HG02973 (cell line): ENCODE results near the gene FADS2.

Experiments
- ATAC-seq: cut with Tn5 transposase; IDR thresholded peaks from one replicate; pipeline ENCODE4 v1.9.1; 2021; ENCODE audit warnings: moderate library complexity; ENCODE audit not compliant: unreplicated experiment

FADS2 gene

DNA sequence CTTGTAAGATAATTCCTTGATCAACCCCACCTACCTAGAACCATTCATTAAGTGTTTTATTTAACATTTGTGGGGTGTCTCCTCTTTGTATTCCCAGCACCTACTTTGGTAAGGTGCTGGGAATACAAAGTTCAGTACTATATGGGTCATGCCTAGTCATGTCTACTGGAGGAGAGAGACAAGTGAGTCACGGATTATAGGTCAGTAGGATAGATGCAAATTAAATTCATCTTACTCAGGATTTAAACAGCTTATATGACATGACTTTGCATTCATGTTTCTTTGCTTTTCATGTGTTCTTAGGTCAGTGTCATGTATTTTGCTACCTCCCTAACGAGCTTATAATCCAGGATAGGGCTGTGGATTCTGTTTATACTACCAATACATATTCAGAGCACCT lies 7.9 kb upstream of the FADS2 start:
- no peak for ATAC-seq

DNA sequence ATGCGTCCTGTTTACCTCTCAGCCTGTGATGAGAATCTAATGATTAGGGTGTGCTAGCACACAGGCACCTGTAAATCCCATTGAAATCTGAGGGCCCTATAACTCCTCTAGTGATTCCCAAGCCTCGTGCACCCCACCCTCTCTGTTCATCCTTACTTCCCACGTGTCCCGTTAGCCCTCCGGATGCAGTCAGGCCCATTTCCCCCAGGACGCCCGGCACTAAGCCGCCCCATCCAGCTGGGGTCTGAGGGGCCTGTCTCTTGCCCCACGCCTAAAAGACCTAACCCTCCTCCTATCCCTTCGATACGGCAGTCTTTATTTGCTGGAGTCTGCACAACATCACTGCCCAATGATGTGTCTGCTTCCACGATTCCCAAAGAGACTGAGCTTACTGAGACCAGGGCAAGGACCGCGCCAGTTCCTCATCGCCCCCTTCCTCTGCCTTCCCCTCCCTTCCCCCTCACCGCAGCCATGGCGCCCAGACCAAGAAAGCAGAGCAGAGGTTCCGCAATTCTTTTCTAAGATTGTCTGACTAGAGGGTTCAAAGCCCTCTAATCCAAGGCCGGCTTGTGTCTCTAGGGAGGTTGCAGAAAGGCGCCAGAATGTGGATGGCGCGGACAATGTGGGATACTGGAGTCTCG lies 1.1 kb upstream of the FADS2 start:
- peak; percentile 5 for ATAC-seq

DNA sequence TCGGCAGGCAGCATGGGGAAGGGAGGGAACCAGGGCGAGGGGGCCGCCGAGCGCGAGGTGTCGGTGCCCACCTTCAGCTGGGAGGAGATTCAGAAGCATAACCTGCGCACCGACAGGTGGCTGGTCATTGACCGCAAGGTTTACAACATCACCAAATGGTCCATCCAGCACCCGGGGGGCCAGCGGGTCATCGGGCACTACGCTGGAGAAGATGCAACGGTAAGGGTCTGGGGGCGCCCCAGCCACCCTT lies 204 bp downstream of the FADS2 start:
- ATAC-seq, result no peak

DNA sequence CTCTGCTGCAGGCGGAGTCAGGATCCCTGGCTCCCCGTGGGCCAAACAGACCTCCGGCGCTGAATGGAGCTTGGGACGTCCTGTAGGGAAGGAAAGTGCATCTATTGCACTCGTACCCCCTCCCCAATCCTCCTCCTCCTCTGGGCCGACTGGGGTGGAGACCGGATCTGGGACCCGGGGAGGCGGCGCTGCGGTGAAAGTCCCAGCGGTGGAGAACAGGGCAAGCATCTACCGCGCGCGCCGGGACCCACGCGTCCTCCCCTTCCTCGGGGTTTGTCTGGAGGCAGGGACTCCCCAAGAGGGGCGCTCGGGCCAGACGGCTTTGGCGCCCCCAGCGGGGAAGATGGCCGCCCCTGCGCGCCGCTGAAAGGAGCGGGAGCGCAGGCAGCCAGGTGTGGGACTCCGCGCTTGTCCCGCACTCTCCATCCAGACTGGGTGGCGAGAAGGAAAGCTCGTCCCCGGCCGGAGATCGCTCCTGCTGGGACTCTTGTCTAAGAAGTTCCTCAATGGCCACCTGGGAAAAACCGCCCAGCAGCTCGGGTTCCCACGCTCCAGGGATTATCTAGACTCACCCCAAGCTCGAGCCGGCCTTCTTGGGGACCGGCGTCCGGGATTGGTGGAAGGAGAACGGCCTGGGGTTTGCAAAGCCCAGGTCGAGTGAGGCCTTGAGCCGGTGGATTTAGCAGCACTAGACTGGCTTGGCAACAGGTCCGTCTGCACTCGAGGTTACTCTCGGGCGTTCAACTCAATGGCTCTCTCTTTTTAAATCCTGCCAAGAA lies 718 bp downstream of the FADS2 start:
- peak; percentile 24 for ATAC-seq

DNA sequence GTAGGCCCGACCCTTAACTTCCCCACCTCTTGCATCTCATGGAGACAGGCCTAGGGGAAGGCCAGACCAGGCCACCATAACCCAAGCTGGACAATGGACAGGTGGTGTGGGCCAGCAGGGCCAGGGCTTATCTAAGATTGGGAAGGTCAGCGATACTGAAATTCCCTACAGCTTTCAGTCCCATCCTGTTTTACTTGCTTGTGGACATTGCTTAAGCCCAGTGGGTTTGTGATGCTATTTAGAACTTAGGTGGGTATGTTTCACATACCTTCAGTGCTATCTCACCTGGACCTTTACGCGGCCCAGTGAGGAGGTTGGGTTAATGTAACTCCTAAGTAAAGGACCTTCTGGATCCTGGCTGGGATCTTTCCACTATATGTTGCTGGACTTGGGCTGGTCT lies 1.7 kb downstream of the FADS2 start:
- no peak for ATAC-seq

DNA sequence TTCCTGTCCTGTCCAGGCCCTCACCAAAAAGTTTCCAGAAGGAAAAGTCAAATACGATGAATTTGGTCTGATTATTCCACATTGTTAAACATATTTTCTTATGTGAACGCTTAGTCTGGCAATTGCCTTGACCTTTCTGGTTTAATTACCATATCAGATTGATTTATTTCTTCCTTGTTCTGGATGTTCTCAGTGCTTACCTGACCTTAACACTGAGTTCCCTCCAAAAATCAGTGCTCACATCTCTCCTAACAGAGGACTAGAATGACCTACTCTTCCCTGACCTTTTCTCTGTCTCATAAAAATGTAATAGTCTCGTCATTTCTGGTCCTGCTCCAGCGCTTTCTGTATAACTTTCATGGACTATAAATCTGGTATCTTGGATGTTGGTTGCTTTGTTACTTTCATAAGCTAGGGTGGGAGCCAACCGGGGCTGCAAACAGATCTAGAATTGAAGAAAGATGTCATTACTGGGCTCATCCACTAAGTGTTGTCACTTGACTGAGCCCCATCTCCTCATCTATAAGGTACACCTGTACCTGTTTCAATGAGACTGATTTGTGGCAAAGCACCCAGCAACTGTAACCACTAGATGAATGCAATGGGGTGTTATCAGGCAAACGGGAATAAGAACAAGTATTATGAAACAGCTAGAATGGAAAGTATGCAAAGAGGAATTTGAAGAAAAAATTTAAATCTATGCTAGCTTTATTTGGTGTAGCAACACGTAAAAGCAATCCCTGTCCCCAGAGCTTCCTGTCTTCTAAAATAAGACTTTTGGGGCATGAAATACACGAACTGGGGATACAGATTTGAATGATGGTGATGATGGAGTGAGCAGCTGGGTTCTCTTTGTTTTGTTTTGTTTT lies 2.4 kb downstream of the FADS2 start:
- no peak for ATAC-seq

DNA sequence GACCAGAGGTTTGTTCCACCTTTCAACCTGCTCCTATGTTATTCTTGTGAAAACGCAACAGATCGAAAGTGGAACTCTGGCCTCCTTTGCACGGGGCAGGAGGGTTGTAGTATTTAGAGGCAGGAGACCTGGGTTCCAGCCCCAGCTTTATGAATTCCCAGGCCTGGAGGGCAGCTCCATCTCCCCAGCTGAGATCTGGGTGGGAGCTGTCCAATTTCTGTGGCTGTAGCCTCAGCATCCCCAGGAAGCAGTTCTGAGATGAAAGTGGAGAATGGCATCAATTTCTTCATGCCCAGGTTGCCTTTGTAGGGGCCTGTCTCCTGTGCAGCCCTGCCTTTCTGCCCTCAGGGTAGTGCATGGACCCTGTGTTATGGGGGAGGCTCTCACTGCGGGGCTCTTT lies 4.1 kb downstream of the FADS2 start:
- ATAC-seq, result no peak

DNA sequence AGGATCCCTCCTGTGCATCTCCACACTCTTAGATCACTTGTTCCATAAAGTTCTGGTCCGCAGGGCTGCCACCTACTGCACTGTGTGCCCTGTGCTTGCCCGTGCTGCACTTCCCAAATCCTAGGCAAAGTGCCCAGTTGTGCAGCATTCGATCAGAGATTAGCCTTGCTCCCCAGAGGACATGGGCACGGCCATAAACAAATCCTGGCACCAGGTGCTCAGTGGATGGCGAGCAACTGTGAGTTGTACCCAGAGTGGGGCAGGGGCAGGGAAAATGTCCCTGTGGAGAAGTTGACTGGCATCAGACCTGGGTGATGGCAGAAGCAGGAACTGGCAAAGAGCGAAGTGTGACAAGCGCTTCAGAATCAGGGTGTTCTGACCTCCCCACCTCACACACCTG lies 4.7 kb downstream of the FADS2 start:
- no peak for ATAC-seq

DNA sequence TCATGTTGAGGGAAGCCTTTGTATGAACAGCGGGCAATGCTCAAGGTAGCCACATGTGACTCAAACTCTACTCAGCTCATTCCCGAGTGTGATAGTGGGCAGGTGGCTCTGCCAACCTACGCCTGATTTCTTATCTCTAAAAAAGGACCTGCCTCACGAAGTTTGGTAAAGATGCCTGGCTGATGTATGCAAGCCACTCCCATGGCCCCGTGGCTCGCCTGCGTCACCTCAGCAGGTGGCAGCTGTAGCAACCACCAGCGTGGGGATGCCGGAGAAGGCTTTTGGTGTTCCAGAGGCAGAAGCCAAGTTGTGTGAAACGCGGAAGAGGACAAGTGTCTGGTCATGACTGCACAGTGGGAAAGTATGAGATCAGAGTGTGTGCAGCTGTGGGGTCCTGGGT lies 5.4 kb downstream of the FADS2 start:
- ATAC-seq, result no peak

DNA sequence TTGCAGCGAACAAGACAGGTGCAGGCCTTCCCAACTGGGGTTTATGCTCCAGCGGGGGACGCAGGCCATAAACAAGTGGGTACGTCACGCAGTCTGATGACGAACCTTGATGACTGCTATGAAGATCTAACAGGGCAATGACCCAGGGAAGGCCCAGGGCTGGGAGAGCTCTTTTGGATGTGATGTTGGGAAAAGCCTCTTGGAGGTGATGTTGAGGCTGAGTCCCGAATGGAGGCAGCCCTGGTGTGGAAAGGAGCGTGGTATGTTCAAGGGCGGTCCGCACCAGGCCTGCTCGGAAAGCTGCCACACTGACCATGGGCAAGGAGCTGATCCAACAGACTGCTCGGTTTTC lies 5.8 kb downstream of the FADS2 start:
- ATAC-seq, result no peak

DNA sequence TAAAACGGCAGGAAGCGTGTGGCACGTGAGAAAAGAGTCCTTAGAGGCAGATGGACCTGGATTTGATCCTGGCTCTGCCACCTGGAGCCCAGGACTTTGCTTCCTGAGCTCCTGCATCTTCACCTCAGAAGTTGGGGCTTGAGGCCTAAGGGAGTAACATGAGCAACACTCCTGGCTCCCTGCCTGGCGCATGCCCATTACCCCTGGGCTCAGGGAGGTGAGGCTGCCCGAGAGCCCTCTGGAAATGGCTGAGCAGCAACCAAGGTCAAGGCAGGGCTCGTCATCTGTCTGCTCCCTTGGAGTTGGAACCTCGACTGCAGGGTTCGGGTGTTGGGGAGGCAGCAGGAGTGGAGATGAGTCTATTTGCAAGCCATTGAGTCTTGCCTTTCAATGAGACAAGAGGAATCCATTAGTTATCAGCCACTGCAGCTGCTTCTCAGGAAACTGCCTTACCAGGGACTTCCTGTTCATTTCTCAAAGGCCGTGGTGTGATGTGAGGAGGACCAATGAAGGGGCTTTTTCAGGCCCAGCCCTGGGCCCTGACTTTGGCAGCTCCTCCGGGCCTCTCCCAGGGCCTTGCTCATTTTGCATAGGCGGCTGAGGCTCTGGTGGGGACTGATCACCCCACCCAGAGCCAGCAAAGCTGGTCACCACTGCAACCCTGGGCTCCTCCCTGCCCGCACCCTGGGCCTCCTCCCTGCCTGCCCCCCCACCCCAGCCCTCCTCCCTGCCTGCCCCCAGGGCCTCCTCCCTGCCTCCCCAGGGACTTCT lies 6.4 kb downstream of the FADS2 start:
- peak; percentile 71 for ATAC-seq

DNA sequence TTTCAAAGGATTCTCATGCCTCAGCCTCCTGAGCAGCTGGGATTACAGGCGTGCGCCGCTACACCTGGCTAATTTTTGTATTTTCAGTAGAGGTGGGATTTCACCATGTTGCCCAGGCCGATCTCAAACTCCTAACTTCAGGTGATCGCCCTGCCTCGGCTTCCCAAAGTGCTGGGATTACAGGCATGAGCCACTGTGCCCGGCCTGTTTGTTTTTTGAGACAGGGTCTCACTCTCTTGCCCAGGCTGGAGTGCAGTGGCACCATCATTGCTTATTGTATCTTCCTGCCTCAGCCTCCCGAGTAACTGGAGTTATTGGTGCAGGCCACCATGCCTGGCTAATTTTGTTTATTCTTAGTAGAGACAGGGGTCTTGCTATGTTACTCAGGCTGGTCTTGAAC lies 8.1 kb downstream of the FADS2 start:
- ATAC-seq, result no peak

DNA sequence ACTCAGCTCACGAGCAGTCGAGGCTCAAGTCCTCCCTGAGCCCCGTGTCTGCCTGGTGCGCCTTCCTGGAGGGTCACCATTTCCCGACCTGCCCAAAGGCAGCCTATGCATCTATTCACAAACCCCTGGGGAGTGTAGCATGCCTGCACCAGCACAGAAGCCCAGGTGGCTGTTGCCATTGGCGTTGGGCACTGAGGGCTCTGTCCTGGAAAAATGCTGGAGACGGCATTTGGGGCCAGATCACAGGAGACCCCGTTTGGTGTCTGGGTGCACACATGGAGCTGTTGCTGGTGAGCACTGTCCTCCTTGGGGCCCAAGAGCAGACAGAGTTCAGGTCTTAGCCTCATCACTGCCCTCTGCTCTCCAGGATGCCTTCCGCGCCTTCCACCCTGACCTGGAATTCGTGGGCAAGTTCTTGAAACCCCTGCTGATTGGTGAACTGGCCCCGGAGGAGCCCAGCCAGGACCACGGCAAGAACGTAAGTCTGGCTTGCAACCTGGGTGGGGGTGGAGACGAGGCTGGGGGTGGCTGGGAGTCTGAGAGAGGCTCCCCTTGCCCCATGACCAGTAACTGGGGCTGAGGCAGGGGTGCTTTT lies 9.4 kb downstream of the FADS2 start:
- ATAC-seq, result no peak

DNA sequence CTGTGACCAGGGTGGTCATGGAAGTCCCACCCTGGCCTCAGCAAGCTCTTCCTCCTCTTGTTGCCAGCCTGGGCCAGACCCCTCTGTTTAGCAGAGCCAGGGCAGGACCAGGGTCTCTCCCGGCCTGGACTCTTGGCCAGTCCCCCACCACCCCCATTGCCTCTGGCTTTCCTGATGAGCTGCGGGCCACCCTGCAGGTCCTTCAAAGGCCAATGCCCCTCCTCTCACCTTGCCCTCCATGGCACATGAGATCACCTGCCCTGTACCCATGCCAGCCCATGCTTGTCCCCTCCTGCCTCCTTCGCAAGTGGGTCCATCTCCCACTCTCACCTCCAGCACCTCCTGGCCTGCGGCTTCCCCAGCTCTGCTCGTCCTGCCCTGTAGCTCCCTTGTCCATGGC lies 10.4 kb downstream of the FADS2 start:
- ATAC-seq, result no peak

DNA sequence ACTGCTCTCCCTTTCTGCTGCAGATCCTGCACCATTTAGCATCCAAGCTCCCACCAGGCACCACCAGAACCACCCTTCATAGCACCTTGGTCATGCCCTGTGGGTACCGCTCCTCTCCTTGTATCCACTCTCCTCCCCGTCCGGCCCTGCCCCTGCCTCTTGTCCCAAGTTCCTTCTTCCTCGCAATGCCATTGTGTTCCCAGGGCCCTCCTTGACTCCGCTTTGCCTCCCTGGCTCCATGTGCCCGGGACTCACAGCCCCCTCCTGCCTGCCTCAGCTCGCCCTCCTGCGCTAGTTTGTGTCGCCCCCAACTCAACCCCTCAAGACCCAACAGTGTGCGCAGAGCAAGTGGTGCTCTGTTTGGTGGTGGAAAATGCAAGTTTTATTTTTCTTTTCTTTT lies 10.8 kb downstream of the FADS2 start:
- ATAC-seq, result no peak

DNA sequence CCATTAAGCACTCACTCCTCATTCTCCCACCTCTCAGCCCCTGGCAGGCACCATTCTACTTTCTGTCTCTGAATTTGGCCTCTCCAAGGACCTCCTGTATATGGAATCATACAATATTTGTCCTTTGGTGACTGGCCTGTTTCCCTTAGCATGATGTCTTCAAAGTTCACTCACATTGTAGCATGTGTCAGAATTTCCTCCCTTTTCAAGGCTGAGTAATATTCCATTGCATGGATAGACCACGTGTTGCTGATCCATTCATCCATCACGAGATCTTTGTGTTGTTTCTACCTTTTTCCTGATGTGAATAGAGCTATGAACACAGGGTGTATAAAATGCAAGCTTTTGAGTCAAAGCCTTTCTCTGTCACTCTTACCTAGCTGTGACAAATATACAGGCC lies 11.6 kb downstream of the FADS2 start:
- ATAC-seq, result no peak

DNA sequence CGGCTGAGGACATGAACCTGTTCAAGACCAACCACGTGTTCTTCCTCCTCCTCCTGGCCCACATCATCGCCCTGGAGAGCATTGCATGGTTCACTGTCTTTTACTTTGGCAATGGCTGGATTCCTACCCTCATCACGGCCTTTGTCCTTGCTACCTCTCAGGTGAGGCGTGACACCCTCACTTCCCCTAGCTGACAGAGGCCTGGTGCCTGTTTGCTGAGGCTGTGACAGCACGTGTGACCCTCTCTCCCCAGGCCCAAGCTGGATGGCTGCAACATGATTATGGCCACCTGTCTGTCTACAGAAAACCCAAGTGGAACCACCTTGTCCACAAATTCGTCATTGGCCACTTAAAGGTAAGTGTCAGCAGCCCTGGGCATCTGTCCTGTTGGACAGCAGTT lies 12.3 kb downstream of the FADS2 start:
- no peak for ATAC-seq

DNA sequence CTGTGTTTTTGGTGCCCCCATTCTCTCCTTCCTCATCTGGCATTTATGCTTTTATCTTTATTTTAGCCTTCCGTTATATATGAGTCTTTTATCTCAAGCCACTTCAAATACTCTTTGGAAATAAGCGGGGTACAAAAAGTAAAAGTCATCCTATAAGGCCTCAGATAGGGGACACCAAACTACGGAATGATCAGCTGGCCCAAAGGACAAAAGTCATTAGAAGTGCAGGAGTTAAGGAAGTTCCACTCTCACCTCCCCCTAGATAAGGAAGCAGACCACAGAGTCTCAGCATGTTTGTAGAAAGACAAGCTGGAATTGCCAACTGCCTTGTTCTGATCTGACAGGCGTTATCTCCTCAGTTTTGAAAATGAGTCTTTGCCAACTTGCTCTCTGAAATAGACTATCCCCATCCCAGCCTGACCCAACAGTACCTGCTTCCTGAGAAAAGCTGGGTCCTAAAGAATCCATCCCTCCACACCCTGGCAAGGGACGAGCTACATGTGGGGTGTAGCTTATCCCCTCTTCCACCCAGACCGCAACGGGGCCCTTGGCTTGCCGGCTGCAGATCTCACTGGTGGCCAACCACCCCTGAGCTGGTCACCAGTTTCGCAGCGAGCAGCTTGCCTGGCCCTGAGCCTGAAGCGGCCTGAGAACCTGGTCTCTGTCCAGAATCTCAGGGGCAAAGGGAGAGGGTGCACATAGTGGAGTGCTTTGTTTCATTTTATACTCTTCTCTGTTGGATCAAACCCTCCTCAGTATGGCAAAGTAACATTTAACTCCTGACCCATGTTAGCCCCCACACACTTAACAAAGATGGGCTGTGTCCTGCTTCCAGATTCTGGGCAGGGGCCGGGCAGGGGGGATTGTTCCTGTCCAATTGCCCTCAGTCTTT lies 13.8 kb downstream of the FADS2 start:
- no peak for ATAC-seq

DNA sequence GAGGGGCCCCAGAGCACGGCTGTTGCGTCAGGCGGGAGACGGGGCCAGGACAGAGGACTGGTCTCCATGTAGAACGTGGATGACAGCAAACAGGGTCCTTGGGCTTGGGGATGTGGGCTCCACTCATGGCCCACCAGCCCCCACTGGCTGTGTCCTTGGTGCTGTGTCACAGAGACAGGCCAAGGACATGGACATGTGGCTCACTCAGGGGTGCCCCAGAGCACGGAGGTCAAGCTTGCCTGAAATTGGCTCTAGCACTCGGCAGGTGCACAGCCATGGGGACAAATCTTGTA lies 14.4 kb downstream of the FADS2 start:
- no peak for ATAC-seq

DNA sequence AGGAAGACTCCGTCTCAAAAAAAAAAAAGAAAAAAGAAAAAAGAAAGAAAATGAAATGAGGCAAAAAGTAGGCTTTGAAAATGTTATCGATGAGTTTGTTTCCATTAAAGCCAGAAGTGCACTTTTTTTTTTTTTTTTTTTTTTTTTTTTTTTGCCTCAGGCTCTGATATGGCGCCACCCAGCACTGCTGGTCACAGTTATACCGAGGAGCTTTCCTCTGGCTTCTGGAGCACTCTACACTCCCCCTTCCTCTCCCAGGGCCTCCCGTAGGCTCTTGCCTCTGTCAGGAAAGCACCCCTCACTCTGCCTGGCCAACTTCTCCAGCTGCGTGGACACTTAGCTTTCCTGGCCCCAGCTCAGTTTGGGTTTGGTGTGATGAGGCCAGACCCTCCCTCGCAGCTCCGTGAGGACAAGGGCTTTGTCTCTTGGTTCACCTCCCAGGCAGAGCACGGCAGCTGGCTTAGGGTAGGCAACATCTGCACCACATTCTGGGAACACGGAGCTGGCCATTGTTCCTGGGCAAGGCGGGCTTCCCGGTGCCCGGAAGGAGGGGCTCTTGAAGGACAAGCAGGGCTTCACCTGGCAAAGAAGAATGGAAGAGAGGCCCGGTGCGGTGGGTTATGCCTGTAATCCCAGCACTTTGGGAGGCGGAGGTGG lies 16.9 kb downstream of the FADS2 start:
- ATAC-seq, result no peak
